Suprapubic skin (tissue), 4 donors: Measurements from ENCODE around the gene TRMT61B. TPM values are rescaled to one million over a fixed set of nuclear protein-coding genes. Genes with fewer than 3 reads are reported as not detected.

Experiments
- DNase-seq, 2 donors: peaks; one replicate each; pipeline ENCODE4 v3.0.0-alpha.2; 2019; ENCODE audit warnings: low spot score in 2 of 2
- H3K27ac ChIP-seq: fragments of 200-600 bp; sonication (generic); one replicate; pipeline ENCODE4 v1.5.1; 2019
- H3K27me3 ChIP-seq: fragments of 200-600 bp; sonication (generic); one replicate; pipeline ENCODE4 v1.5.1; 2019
- H3K36me3 ChIP-seq: fragments of 200-600 bp; sonication (generic); one replicate; pipeline ENCODE4 v1.5.1; 2019
- H3K4me1 ChIP-seq: fragments of 200-600 bp; sonication (generic); one replicate; pipeline ENCODE4 v1.5.1; 2019
- H3K4me3 ChIP-seq: fragments of 200-600 bp; sonication (generic); one replicate; pipeline ENCODE4 v1.5.1; 2019; ENCODE audit warnings: mild to moderate bottlenecking
- H3K9me3 ChIP-seq: fragments of 200-600 bp; sonication (generic); one replicate; pipeline ENCODE4 v1.5.1; 2019
- EP300 ChIP-seq: sonication (generic); formaldehyde crosslinking; IDR thresholded peaks from one replicate; pipeline ENCODE4 v1.6.1; 2017; ENCODE audit warnings: antibody characterized with exemption
- POLR2A ChIP-seq, 2 donors: fragments of 450-650 bp; IDR thresholded peaks; one replicate each; pipeline ENCODE4 v1.6.1; 2017; ENCODE audit warnings: antibody characterized with exemption in 2 of 2, mild to moderate bottlenecking in 2 of 2, moderate library complexity in 2 of 2
- POLR2AphosphoS5 ChIP-seq, 3 donors: sonication (generic); formaldehyde crosslinking; IDR thresholded peaks; one replicate each; pipeline ENCODE4 v1.6.1; 2017; ENCODE audit warnings: antibody characterized with exemption in 3 of 3
- WGBS: methylation state at CpG from one replicate; pipeline ENCODE4 v1.1.5; 2018; 5-methylcytosine and 5-hydroxymethylcytosine counted together
- total RNA-seq, 4 donors: library from RNA; depleted of rRNA; stranded (reverse); fragments of >200 nt; gene quantifications; one replicate each; pipeline ENCODE4 v1.1.0, GENCODE V29; 2016
- TF ChIP-seq, protein P1 (sequence below), 2 donors: fragments of 200-600 bp in 1 of 2; fragments of 450-650 bp in 1 of 2; sonication (generic) in 1 of 2; IDR thresholded peaks; one replicate each; pipeline ENCODE4 v1.5.1; 2016 to 2019; ENCODE audit warnings: antibody characterized with exemption in 2 of 2, mild to moderate bottlenecking in 1 of 2, moderate library complexity in 1 of 2

Gene TRMT61B
- total RNA-seq, 4 donors from 2014 or later: 9.4 to 14.5 (median 10.8) TPM

DNA sequence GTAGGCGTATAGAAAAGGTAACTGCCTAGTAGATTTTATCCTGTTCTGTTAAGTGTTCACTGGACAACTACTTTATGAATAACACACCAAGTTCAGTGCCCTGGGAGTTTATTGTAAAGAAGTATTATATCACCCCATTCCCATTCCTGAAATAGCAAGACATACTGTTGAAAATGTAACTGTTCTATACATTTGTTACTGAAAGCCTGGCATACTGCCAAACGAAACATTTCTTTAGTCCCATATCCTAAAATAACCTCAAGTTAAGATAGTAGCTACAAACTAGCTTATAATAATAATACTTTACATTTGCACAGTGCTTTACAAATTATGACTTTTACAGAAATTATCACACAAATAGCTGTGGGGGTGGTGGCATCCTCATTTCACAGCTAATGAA lies 34.3 kb downstream of the TRMT61B start:
- Histone ChIP-seq H3K4me1 (no peaks in the 10 kb centered on the region), H3K27me3 (no peaks in the 10 kb centered on the region), H3K36me3 (no peaks in the 10 kb centered on the region), H3K27ac (no peak overlapping the region), H3K9me3 (no peaks in the 10 kb centered on the region), H3K4me3 (no peak overlapping the region)
- TF ChIP-seq EP300 (no peak), POLR2AphosphoS5 (IDR thresholded peaks at IDR 0.05) (no peak), POLR2A (IDR thresholded peaks at IDR 0.05) (no peak)
- TF ChIP-seq, protein P1, sequence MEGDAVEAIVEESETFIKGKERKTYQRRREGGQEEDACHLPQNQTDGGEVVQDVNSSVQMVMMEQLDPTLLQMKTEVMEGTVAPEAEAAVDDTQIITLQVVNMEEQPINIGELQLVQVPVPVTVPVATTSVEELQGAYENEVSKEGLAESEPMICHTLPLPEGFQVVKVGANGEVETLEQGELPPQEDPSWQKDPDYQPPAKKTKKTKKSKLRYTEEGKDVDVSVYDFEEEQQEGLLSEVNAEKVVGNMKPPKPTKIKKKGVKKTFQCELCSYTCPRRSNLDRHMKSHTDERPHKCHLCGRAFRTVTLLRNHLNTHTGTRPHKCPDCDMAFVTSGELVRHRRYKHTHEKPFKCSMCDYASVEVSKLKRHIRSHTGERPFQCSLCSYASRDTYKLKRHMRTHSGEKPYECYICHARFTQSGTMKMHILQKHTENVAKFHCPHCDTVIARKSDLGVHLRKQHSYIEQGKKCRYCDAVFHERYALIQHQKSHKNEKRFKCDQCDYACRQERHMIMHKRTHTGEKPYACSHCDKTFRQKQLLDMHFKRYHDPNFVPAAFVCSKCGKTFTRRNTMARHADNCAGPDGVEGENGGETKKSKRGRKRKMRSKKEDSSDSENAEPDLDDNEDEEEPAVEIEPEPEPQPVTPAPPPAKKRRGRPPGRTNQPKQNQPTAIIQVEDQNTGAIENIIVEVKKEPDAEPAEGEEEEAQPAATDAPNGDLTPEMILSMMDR (IDR thresholded peaks at IDR 0.05): no peak
- DNase-seq: no peak
- 54% methylated on average over 2 of the region's 2 CpGs for WGBS

DNA sequence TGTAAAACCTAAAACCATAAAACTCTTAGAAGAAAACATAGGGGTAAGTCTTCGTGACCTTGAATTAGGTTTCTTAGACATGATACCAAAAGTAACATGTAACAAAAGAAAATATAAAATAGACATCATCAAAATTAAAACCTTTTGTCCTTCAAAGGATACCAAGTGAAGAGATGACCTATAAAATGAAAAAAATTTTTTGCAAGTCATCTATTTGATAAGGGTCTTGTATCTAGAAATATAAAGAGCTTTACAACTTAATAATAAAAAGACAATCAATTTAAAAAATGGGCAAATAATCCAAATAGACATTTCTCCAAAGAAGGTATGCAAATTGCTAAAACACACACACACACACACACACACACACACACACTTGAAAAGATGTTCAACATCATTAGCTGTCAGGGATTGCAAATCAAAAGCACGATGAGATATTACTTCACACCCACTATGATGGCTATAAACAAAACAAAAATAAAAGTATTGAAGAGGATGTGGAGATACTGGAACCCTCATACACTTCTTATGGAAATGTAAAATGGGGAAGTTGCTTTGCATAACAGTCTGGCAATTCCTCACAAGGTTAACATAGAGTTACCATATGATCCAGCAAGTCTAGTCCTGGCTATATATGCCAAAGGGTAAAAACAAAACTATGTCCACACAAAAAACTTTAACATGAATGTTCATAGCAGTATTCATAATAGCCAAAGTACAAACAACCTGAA lies 36.2 kb downstream of the TRMT61B start:
- Histone ChIP-seq H3K27me3 (no peaks in the 10 kb centered on the region), H3K36me3 (no peaks in the 10 kb centered on the region), H3K27ac (no peak overlapping the region), H3K4me1 (no peaks in the 10 kb centered on the region), H3K4me3 (no peak overlapping the region), H3K9me3 (no peaks in the 10 kb centered on the region)
- no peak for DNase-seq
- TF ChIP-seq POLR2A (IDR thresholded peaks at IDR 0.05): no peak
- TF ChIP-seq, protein P1 (IDR thresholded peaks at IDR 0.05): no peak
- TF ChIP-seq EP300: no peak
- TF ChIP-seq POLR2AphosphoS5 (IDR thresholded peaks at IDR 0.05): no peak
- 91% methylated on average over 2 of the region's 2 CpGs for WGBS

DNA sequence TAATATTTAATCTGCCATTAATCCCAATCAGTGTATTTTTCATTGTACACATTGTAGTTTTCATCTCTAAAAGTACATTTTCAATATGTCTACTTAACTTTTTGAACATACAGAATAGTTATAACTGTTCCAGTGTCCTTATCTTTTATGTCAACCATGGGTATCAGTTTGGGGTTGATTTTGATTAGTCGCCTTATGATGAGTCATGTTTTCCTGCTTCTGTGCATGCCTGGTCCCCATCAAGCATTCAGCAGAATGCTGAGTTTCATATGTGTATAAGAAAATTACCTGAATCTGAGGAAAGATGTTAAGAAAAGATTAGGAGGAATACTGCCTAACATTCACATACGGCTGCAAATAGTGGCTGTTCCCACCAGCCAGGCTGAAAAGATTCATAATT lies 41.7 kb downstream of the TRMT61B start:
- no peak for DNase-seq
- H3K36me3 ChIP-seq: no peaks in the 10 kb centered on the region
- H3K27me3 ChIP-seq: no peaks in the 10 kb centered on the region
- no peaks in the 10 kb centered on the region for H3K4me1 ChIP-seq
- no peak overlapping the region for H3K27ac ChIP-seq
- no peaks in the 10 kb centered on the region for H3K9me3 ChIP-seq
- no peak overlapping the region for H3K4me3 ChIP-seq
- 86% methylated on average over 2 of the region's 2 CpGs for WGBS
- TF ChIP-seq, protein P1 (IDR thresholded peaks at IDR 0.05): no peak
- TF ChIP-seq POLR2AphosphoS5 (IDR thresholded peaks at IDR 0.05) (no peak), EP300 (no peak), POLR2A (IDR thresholded peaks at IDR 0.05) (no peak)

DNA sequence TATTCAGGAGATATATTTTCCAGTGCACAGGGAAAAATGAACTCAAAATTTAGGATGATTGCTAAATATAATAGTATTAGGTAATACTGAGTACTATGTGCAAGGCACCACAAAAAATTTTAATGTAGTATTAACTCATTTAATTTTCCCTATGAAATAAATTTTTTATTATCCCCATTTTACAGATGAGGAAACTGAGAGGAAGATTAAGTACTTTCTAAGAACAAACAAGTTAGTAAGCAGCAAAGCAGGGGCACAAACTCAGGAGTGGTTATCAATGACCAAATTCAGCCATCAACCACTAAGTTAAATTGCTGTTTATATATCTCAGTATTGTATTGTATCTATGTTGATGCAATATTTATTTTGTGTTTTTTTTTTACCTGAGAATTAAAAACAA lies 45.2 kb downstream of the TRMT61B start:
- H3K36me3 ChIP-seq: no peaks in the 10 kb centered on the region
- no peak overlapping the region for H3K27ac ChIP-seq
- peaks cover 3% of the 10 kb centered on the region for H3K4me1 ChIP-seq
- H3K27me3 ChIP-seq: no peaks in the 10 kb centered on the region
- no peak overlapping the region for H3K4me3 ChIP-seq
- TF ChIP-seq, protein P1 (IDR thresholded peaks at IDR 0.05): no peak
- no peak for TF ChIP-seq POLR2AphosphoS5 (IDR thresholded peaks at IDR 0.05)
- no peak for TF ChIP-seq EP300
- no peak for TF ChIP-seq POLR2A (IDR thresholded peaks at IDR 0.05)
- no peaks in the 10 kb centered on the region for H3K9me3 ChIP-seq
- DNase-seq: no peak

DNA sequence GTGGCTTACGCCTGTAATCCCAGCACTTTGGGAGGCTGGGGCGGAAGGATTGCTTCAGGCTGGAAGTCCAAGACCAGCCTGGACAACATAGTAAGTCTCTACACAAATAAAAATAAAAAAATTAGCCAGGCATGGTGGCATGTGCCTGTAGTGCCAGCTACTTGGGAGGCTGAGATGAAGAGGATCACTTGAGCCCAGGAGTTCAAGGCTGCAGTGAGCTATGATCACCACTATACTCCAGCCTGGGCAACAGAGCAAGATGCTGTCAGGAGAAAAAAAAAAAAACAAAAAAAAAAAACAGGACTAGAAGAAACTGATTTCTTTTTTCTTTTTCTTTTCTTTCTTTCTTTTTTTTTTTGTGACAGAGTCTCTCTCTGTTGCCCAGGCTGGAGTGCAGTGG lies 45.9 kb downstream of the TRMT61B start:
- Histone ChIP-seq H3K36me3 (no peaks in the 10 kb centered on the region), H3K9me3 (no peaks in the 10 kb centered on the region), H3K4me3 (no peak overlapping the region), H3K4me1 (peaks cover 3% of the 10 kb centered on the region), H3K27ac (no peak overlapping the region), H3K27me3 (no peaks in the 10 kb centered on the region)
- WGBS: 85% methylated on average over 2 of the region's 2 CpGs
- DNase-seq: no peak
- TF ChIP-seq POLR2AphosphoS5 (IDR thresholded peaks at IDR 0.05) (no peak), EP300 (no peak), POLR2A (IDR thresholded peaks at IDR 0.05) (no peak)
- TF ChIP-seq, protein P1 (IDR thresholded peaks at IDR 0.05): no peak
